Peyer's patch (tissue), 4 donors: ENCODE results near the gene ATP11A. TPM values are rescaled to one million over a fixed set of nuclear protein-coding genes. Genes with fewer than 3 reads are reported as not detected.

Source experiments
- DNase-seq, 3 donors: peaks; one replicate each; pipeline ENCODE4 v3.0.0-alpha.2; 2017 to 2019
- H3K27ac ChIP-seq, 4 donors: fragments of 200-600 bp; sonication (generic); one replicate each; pipeline ENCODE4 v1.5.1; 2016 to 2019
- H3K27me3 ChIP-seq, 2 donors: fragments of 200-600 bp; sonication (generic); one replicate each; pipeline ENCODE4 v1.5.1; 2019
- H3K36me3 ChIP-seq, 3 donors: fragments of 200-600 bp; sonication (generic); one replicate each; pipeline ENCODE4 v1.5.1; 2016 to 2019
- H3K4me1 ChIP-seq, 4 donors: fragments of 200-600 bp; sonication (generic); one replicate each; pipeline ENCODE4 v1.5.1; 2016 to 2019
- H3K4me3 ChIP-seq, 4 donors: fragments of 200-600 bp; sonication (generic); 1 replicate in 3 of 4; 2 replicates in 1 of 4; pipeline ENCODE4 v1.5.1; 2016 to 2019; ENCODE audit warnings: mild to moderate bottlenecking in 1 of 4
- H3K9me3 ChIP-seq, 4 donors: fragments of 200-600 bp; sonication (generic); one replicate each; pipeline ENCODE4 v1.5.1; 2016 to 2019; ENCODE audit warnings: mild to moderate bottlenecking in 1 of 4
- POLR2A ChIP-seq, 2 donors: fragments of 450-650 bp; IDR thresholded peaks; one replicate each; pipeline ENCODE4 v1.5.1; 2017; ENCODE audit warnings: antibody characterized with exemption in 2 of 2, mild to moderate bottlenecking in 2 of 2, moderate library complexity in 2 of 2
- total RNA-seq, 4 donors: library from RNA; depleted of rRNA; stranded (reverse); fragments of >200 nt; gene quantifications; one replicate each; pipeline ENCODE4 v1.1.0, GENCODE V29; 2016
- TF ChIP-seq, protein P1 (sequence below), 6 experiments: fragments of 450-650 bp in 4 of 6; fragments of 200-600 bp in 2 of 6; sonication (generic) in 1 of 6; IDR thresholded peaks; one replicate each; pipeline ENCODE4 v1.5.1; 2017 to 2019; ENCODE audit warnings: antibody characterized with exemption in 6 of 6, mild to moderate bottlenecking in 3 of 6, moderate library complexity in 1 of 6

Gene ATP11A
- total RNA-seq, 4 donors from 2014 or later = 33.1 to 64.2 (median 53.7) TPM

GRCh38 chr13:112770504-112770903 is 80.7 kb downstream of the ATP11A start:
- Histone ChIP-seq H3K36me3 (no peaks in the 10 kb centered on the region), H3K9me3 (no peaks in the 10 kb centered on the region), H3K27me3 (no peaks in the 10 kb centered on the region), H3K4me1 (peaks cover 0 to 18% (median 0%) of the 10 kb centered on the region in 4 donors), H3K27ac (no peak overlapping the region), H3K4me3 (no peak overlapping the region)
- DNase-seq = no peak
- TF ChIP-seq POLR2A (IDR thresholded peaks at IDR 0.05) = no peak
- TF ChIP-seq, protein P1, sequence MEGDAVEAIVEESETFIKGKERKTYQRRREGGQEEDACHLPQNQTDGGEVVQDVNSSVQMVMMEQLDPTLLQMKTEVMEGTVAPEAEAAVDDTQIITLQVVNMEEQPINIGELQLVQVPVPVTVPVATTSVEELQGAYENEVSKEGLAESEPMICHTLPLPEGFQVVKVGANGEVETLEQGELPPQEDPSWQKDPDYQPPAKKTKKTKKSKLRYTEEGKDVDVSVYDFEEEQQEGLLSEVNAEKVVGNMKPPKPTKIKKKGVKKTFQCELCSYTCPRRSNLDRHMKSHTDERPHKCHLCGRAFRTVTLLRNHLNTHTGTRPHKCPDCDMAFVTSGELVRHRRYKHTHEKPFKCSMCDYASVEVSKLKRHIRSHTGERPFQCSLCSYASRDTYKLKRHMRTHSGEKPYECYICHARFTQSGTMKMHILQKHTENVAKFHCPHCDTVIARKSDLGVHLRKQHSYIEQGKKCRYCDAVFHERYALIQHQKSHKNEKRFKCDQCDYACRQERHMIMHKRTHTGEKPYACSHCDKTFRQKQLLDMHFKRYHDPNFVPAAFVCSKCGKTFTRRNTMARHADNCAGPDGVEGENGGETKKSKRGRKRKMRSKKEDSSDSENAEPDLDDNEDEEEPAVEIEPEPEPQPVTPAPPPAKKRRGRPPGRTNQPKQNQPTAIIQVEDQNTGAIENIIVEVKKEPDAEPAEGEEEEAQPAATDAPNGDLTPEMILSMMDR (IDR thresholded peaks at IDR 0.05) = no peak

DNA sequence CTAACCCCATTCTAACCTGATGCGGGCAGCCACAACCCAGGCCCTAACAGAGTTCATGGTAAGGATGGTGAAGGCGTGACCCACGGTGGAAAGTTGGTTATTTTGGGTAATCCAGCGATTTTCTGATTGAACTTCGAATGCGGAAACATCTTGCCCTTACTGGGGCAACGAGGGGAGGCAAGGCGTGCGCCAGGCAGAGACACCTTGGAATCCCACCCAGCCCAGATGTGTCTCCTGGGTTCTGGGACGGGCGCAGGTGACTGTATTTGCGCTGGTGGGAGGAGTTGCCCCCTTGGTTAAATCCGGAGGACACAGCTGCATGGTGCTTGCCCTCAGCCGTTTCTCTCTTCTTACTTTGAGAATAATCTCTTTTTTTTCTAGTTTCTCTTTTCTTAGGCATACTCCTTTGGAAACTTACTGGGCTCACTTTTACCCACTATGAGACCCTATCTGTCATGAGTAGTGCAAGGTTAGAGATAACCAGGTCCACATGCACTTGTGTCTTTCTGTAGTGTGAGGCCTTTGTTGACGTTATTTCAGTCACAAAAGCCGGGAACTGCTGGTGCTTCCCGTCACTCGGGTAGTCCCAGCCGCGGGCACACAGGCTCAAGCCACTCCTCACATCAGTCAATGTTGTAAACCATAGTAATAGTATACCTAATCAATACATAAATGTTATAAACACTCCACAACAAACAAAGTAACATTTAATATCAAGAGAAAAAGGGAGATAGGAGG is 81.5 kb downstream of the ATP11A start:
- peaks cover 0 to 18% (median 0%) of the 10 kb centered on the region in 4 donors for H3K4me1 ChIP-seq
- no peaks in the 10 kb centered on the region for H3K36me3 ChIP-seq
- no peak for DNase-seq
- no peak overlapping the region for H3K27ac ChIP-seq
- no peaks in the 10 kb centered on the region for H3K27me3 ChIP-seq
- no peak for TF ChIP-seq POLR2A (IDR thresholded peaks at IDR 0.05)
- TF ChIP-seq, protein P1 (IDR thresholded peaks at IDR 0.05) = no peak
- H3K9me3 ChIP-seq = no peaks in the 10 kb centered on the region
- H3K4me3 ChIP-seq = no peak overlapping the region

- H3K9me3 ChIP-seq = no peaks in the 10 kb centered on the region
- H3K4me1 ChIP-seq = peaks cover 0 to 18% (median 0%) of the 10 kb centered on the region in 4 donors
- TF ChIP-seq POLR2A (IDR thresholded peaks at IDR 0.05) = no peak
- TF ChIP-seq, protein P1 (IDR thresholded peaks at IDR 0.05) = no peak
- no peak overlapping the region for H3K4me3 ChIP-seq
- no peaks in the 10 kb centered on the region for H3K36me3 ChIP-seq
- H3K27ac ChIP-seq = no peak overlapping the region
- H3K27me3 ChIP-seq = no peaks in the 10 kb centered on the region
- DNase-seq = no peak
Observed at GRCh38 chr13:112771877-112772538, 82.2 kb downstream of the ATP11A start.

DNA sequence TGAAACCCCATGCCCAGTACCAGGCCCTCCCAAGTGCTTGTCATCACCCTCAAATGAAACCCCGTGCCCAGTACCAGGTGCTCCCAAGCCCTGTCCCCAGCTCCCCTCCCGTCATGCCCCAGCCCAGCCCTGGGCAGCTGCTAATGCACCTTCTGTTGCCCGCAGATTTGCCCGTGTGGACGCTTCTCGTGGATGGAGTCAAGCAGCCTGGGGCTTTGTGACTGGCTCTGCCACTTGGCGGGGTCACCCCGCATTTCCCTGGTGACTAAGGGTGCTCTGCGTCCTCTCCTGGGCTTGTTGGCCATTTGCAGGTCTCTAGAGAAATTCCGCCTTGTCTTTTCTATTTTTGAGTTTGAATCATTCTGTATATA is 82.7 kb downstream of the ATP11A start:
- Histone ChIP-seq H3K36me3 (no peaks in the 10 kb centered on the region), H3K27ac (no peak overlapping the region), H3K4me3 (no peak overlapping the region), H3K4me1 (peaks cover 0 to 18% (median 0%) of the 10 kb centered on the region in 4 donors), H3K27me3 (no peaks in the 10 kb centered on the region), H3K9me3 (no peaks in the 10 kb centered on the region)
- no peak for DNase-seq
- TF ChIP-seq POLR2A (IDR thresholded peaks at IDR 0.05) = no peak
- TF ChIP-seq, protein P1 (IDR thresholded peaks at IDR 0.05) = no peak

- no peak for DNase-seq
- no peaks in the 10 kb centered on the region for H3K36me3 ChIP-seq
- no peak overlapping the region for H3K4me3 ChIP-seq
- H3K27me3 ChIP-seq = no peaks in the 10 kb centered on the region
- TF ChIP-seq POLR2A (IDR thresholded peaks at IDR 0.05) = no peak
- TF ChIP-seq, protein P1 (IDR thresholded peaks at IDR 0.05) = no peak
- H3K27ac ChIP-seq = no peak overlapping the region
- no peaks in the 10 kb centered on the region for H3K9me3 ChIP-seq
- H3K4me1 ChIP-seq = peaks cover 0 to 16% (median 0%) of the 10 kb centered on the region in 4 donors
Observed at GRCh38 chr13:112772929-112773328, 83.1 kb downstream of the ATP11A start.
